ENCODE measurements around the gene ERAP2. TPM values are rescaled to one million over a fixed set of nuclear protein-coding genes. Genes with fewer than 3 reads are reported as not detected.

The ERAP2 gene
- total and polyA plus RNA-seq, 2 of the 13 experiments (the other 11 are each of a cell fraction or from before 2014, with no cell fraction given): 12.8 to 16.6 TPM

GRCh38 chr5:96875791-96876291 is 459 bp upstream of the ERAP2 start (continued):
- TF ChIP-seq ZNF616 (CRISPR knock-in tag; IDR thresholded peaks at IDR 0.05; ENCODE audit: low read depth) (no peak), AHR (CRISPR knock-in tag; IDR thresholded peaks at IDR 0.05) (no peak), ZNF207 (IDR thresholded peaks at IDR 0.05; ENCODE audit: borderline replicate concordance) (no peak), KLF6 (CRISPR knock-in tag; IDR thresholded peaks at IDR 0.05) (no peak), CBX5 (CRISPR knock-in tag; IDR thresholded peaks at IDR 0.05; ENCODE audit: borderline replicate concordance) (no peak), ZNF460 (CRISPR knock-in tag; IDR thresholded peaks at IDR 0.05; ENCODE audit: borderline replicate concordance) (no peak), SMAD3 (CRISPR knock-in tag; IDR thresholded peaks at IDR 0.05) (no peak), DPF2 (CRISPR knock-in tag; IDR thresholded peaks at IDR 0.05; ENCODE audit: borderline replicate concordance, low read depth) (no peak), HES4 (CRISPR knock-in tag; IDR thresholded peaks at IDR 0.05; ENCODE audit: borderline replicate concordance) (no peak), POGZ (CRISPR knock-in tag; IDR thresholded peaks at IDR 0.05) (0 out of 2 replicates have a peak, but pooled peaks have one; percentile 26), ZNF446 (CRISPR knock-in tag; IDR thresholded peaks at IDR 0.05) (no peak), CBFB (CRISPR knock-in tag; IDR thresholded peaks at IDR 0.05) (no peak), ATM (IDR thresholded peaks at IDR 0.05; ENCODE audit: borderline replicate concordance) (no peak), ZNF260 (CRISPR knock-in tag; IDR thresholded peaks at IDR 0.05; ENCODE audit: borderline replicate concordance, low read depth) (no peak), AHDC1 (CRISPR knock-in tag; IDR thresholded peaks at IDR 0.05; ENCODE audit: borderline replicate concordance) (0 out of 2 replicates have a peak, but pooled peaks have one; percentile 31), ZNF484 (CRISPR knock-in tag; IDR thresholded peaks at IDR 0.05; ENCODE audit: borderline replicate concordance, low read depth) (no peak), ZNF569 (CRISPR knock-in tag; IDR thresholded peaks at IDR 0.05; ENCODE audit: borderline replicate concordance) (no peak), KAT7 (CRISPR knock-in tag; IDR thresholded peaks at IDR 0.05; ENCODE audit: borderline replicate concordance) (no peak), ZNF737 (CRISPR knock-in tag; IDR thresholded peaks at IDR 0.05; ENCODE audit: borderline replicate concordance) (no peak)
- TF ChIP-seq, protein P1, sequence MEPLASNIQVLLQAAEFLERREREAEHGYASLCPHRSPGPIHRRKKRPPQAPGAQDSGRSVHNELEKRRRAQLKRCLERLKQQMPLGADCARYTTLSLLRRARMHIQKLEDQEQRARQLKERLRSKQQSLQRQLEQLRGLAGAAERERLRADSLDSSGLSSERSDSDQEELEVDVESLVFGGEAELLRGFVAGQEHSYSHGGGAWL (CRISPR knock-in tag; IDR thresholded peaks at IDR 0.05): no peak
- TF ChIP-seq, protein P2, sequence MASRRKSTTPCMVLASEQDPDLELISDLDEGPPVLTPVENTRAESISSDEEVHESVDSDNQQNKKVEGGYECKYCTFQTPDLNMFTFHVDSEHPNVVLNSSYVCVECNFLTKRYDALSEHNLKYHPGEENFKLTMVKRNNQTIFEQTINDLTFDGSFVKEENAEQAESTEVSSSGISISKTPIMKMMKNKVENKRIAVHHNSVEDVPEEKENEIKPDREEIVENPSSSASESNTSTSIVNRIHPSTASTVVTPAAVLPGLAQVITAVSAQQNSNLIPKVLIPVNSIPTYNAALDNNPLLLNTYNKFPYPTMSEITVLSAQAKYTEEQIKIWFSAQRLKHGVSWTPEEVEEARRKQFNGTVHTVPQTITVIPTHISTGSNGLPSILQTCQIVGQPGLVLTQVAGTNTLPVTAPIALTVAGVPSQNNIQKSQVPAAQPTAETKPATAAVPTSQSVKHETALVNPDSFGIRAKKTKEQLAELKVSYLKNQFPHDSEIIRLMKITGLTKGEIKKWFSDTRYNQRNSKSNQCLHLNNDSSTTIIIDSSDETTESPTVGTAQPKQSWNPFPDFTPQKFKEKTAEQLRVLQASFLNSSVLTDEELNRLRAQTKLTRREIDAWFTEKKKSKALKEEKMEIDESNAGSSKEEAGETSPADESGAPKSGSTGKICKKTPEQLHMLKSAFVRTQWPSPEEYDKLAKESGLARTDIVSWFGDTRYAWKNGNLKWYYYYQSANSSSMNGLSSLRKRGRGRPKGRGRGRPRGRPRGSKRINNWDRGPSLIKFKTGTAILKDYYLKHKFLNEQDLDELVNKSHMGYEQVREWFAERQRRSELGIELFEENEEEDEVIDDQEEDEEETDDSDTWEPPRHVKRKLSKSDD (CRISPR knock-in tag; IDR thresholded peaks at IDR 0.05; ENCODE audit: low read depth): no peak

All from HepG2 (cell line).